PC-9 (cell line): Measurements from ENCODE around the gene TMEM131L. TPM values are rescaled to one million over a fixed set of nuclear protein-coding genes. Genes with fewer than 3 reads are reported as not detected.

ENCODE experiments used
- BruUV-seq: library from RNA; stranded (reverse); fragments of 400-500 nt; replicated peaks from 2 replicates; lab custom pipeline; 2021; lab: Mats Ljungman, UMichigan
- CTCF ChIA-PET: fragments of 300-600 bp; sonication (Branson Sonifier 250); formaldehyde crosslinking; loops from one replicate; lab custom pipeline; 2022; ENCODE audit warnings: antibody characterized with exemption; lab: Charles Lee
- POLR2A ChIA-PET: fragments of 300-600 bp; sonication (Branson Sonifier 250); formaldehyde crosslinking; loops from one replicate; lab custom pipeline; 2022; ENCODE audit warnings: antibody characterized with exemption; ENCODE audit not compliant: unreplicated experiment; lab: Charles Lee
- DNase-seq, 2 experiments: peaks; one replicate each; pipeline versions ENCODE4 v3.0.0 to v3.0.0-alpha.2; 2015 to 2022; ENCODE audit warnings: mixed read lengths in 1 of 2
- H2AFZ ChIP-seq: fragments of 200-600 bp; sonication (generic); 2 replicates; pipeline ENCODE4 v1.8.1; 2017; ENCODE audit warnings: antibody characterized with exemption
- H3F3A ChIP-seq: fragments of 200-600 bp; sonication (generic); 2 replicates; pipeline ENCODE4 v1.8.1; 2017; ENCODE audit warnings: antibody characterized with exemption, mild to moderate bottlenecking, low read depth; ENCODE audit not compliant: insufficient read depth
- H3K27ac ChIP-seq: fragments of 200-600 bp; sonication (generic); 2 replicates; pipeline ENCODE4 v1.6.1; 2016; ENCODE audit warnings: mixed run types
- H3K27me3 ChIP-seq: fragments of 200-600 bp; sonication (generic); 2 replicates; pipeline ENCODE4 v1.6.1; 2016; ENCODE audit warnings: low read depth, mixed run types; ENCODE audit not compliant: insufficient read depth
- H3K36me3 ChIP-seq: fragments of 200-600 bp; sonication (generic); 2 replicates; pipeline ENCODE4 v1.6.1; 2016; ENCODE audit warnings: low read depth, mixed run types
- H3K4me1 ChIP-seq: fragments of 200-600 bp; sonication (generic); replicated peaks from 2 replicates; pipeline ENCODE4 v1.6.1; 2016; ENCODE audit warnings: mixed run types; ENCODE audit not compliant: insufficient read depth
- H3K4me2 ChIP-seq: fragments of 200-600 bp; sonication (generic); 2 replicates; pipeline ENCODE4 v1.6.1; 2017; ENCODE audit warnings: mixed run types
- H3K4me3 ChIP-seq: fragments of 200-600 bp; sonication (generic); 2 replicates; pipeline ENCODE4 v1.6.1; 2016; ENCODE audit warnings: mixed run types
- H3K79me2 ChIP-seq: fragments of 200-600 bp; sonication (generic); 2 replicates; pipeline ENCODE4 v1.6.1; 2017; ENCODE audit warnings: low read depth, mixed run types
- H3K9me2 ChIP-seq: fragments of 200-600 bp; sonication (generic); 2 replicates; pipeline ENCODE4 v1.8.1; 2017; ENCODE audit warnings: mild to moderate bottlenecking; ENCODE audit not compliant: insufficient read depth
- H3K9me3 ChIP-seq: fragments of 200-600 bp; sonication (generic); 2 replicates; pipeline ENCODE4 v1.8.1; 2016; ENCODE audit warnings: low read depth; ENCODE audit not compliant: insufficient read depth
- H4K20me1 ChIP-seq: fragments of 200-600 bp; sonication (generic); 2 replicates; pipeline ENCODE4 v1.8.1; 2017; ENCODE audit not compliant: insufficient read depth
- CTCF ChIP-seq: fragments of 200-600 bp; sonication (generic); conservative IDR thresholded peaks from 2 replicates; pipeline ENCODE4 v1.6.1; 2017; ENCODE audit warnings: mixed run types, antibody characterized with exemption, mild to moderate bottlenecking, moderate library complexity
- EZH2 ChIP-seq: fragments of 200-600 bp; sonication (generic); IDR thresholded peaks from 2 replicates; pipeline ENCODE4 v1.8.0; 2017; ENCODE audit warnings: antibody characterized with exemption, low read depth
- intact Hi-C: fragments of 100-400 bp; cut with micrococcal nuclease; formaldehyde crosslinking; loops from one replicate; pipeline ENCODE4 v1.10.0; 2022; ENCODE audit not compliant: unreplicated experiment
- total RNA-seq: library from RNA; stranded (reverse); gene quantifications from 2 replicates; pipeline ENCODE4 v1.2.3, GENCODE V29; 2021

The TMEM131L gene
- total RNA-seq, 1 experiment from 2014 or later, result 3.8 TPM

DNA sequence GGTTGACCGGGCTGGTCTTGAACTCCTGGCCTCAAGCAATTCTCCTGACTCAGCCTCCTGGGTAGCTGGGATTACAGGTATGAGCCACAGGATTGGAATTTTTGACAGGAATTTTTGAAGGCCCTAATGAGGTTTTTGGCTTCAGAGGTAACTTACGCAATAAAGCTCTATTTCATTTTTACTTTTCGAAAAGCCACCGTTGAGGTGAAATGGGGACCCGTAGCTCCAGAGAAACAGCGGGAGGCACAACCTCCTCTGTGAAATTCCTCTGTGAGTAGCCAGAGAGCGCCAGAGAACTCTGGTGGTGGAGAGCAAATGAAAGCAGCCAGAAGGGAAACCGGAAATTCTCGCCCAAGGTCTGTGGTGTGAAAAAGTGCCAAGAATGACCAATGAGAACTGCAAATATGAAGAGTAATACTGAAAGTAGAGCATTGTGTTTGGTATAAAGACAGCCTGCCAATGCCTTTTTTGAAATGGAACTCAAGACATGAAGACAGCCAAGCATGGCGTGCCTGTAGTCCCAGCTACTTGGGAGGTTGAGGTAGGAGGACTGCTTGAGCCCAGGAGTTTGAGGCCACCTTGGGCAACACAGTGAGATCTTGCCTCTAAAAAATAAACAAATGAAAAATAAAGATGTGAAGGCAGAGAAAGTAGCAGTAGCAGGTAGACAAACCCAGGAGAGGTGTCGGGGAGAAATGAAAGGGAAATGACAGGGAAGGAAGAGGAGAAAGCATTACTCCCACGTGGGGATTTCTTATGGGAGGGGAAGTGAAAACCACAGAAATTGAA is 33.0 kb upstream of the TMEM131L start:
- BruUV-seq, result no TSS peak
- Histone ChIP-seq H3K4me2 (peak overlapping the region; percentile 22; the same call in 1 of the 2 replicates), H4K20me1 (no peaks in the 10 kb centered on the region), H2AFZ (peak overlapping the region; percentile 59; the same call in 1 of the 2 replicates), H3K9me3 (no peaks in the 10 kb centered on the region), H3K4me3 (no peak overlapping the region), H3K27me3 (no peaks in the 10 kb centered on the region), H3K4me1 (0 out of 2 replicates have a peak, but pooled peaks cover 8% of the 10 kb centered on the region), H3F3A (0 out of 2 replicates have a peak, but pooled peaks cover 13% of the 10 kb centered on the region), H3K27ac (peak overlapping the region; percentile 61; the same call in 1 of the 2 replicates), H3K9me2 (no peaks in the 10 kb centered on the region), H3K79me2 (no peaks in the 10 kb centered on the region), H3K36me3 (no peaks in the 10 kb centered on the region)
- intact Hi-C loops, result loop anchor here (1.0 to 2.0 kb wide), 3 partner anchors 88 to 290 kb away; partner anchors contain the start of gene MND1
- ChIA-PET POLR2A (interaction anchor here (0.6 kb wide), 1 partner anchor 306 kb away, joined by 4 read pairs; no protein-coding TSS in a partner anchor), CTCF (interaction anchor here (0.5 to 1.3 kb wide), 7 partner anchors 21 to 145 kb away, joined by 3 to 15 read pairs (median 4); no protein-coding TSS in a partner anchor)
- TF ChIP-seq EZH2 (no peak), CTCF (peak; percentile 70)
- peak; percentile 72 to 87 for DNase-seq

DNA sequence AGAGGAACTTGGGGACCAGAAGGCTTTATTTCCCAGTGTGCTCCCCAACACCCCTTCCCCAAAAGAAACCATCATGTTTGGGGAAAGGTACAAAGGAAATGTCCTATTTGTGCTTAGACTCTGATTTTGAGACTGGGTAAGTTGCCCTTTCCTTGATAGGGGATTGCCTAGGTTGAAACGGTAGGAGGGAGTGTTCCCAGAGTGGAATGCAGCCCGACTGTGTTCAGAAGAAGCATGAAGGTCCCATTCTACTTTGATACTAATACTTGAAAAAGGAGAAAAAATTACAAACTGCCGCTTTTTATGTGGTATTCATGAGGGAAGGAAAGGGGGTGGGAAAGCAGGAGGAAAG is 32.4 kb upstream of the TMEM131L start:
- peak overlapping the region; percentile 59; the same call in 1 of the 2 replicates for H2AFZ ChIP-seq

More for the DNA sequence above, 32.4 kb upstream of the TMEM131L start:
- DNase-seq, result no peak
- no peaks in the 10 kb centered on the region for H4K20me1 ChIP-seq
- CTCF ChIA-PET, result interaction anchor here (0.7 to 1.3 kb wide), 2 partner anchors 52 to 997 kb away, joined by 3 to 5 read pairs; no protein-coding TSS in a partner anchor
- H3K4me2 ChIP-seq, result no peak overlapping the region
- no peaks in the 10 kb centered on the region for H3K79me2 ChIP-seq
- no peaks in the 10 kb centered on the region for H3K9me3 ChIP-seq
- 0 out of 2 replicates have a peak, but pooled peaks cover 8% of the 10 kb centered on the region for H3K4me1 ChIP-seq
- no peak overlapping the region for H3K27ac ChIP-seq
- POLR2A ChIA-PET, result no interaction called here
- H3K27me3 ChIP-seq, result no peaks in the 10 kb centered on the region
- H3K9me2 ChIP-seq, result no peaks in the 10 kb centered on the region
- no TSS peak for BruUV-seq
- H3K4me3 ChIP-seq, result no peak overlapping the region
- 0 out of 2 replicates have a peak, but pooled peaks cover 13% of the 10 kb centered on the region for H3F3A ChIP-seq
- TF ChIP-seq CTCF, result no peak
- no peak for TF ChIP-seq EZH2
- no peaks in the 10 kb centered on the region for H3K36me3 ChIP-seq
- intact Hi-C loops, result loop anchor here (1.0 to 2.0 kb wide), 3 partner anchors 89 to 290 kb away; partner anchors contain the start of gene MND1
